Gastrocnemius medialis (tissue), 4 donors: ENCODE data around the gene WASL. TPM values are rescaled to one million over a fixed set of nuclear protein-coding genes. Genes with fewer than 3 reads are reported as not detected.

Experiments used
- ATAC-seq, 2 donors: fragments of 150-250 bp; one replicate each; pipeline ENCODE4 v1.9.1; 2016
- DNase-seq, 2 donors: peaks; one replicate each; pipeline ENCODE4 v3.0.0-alpha.2; 2019
- H3K27ac ChIP-seq, 4 donors: fragments of 200-600 bp; sonication (generic); 1 replicate in 1 of 4; 2 replicates in 3 of 4; pipeline ENCODE4 v1.5.1; 2016 to 2018; ENCODE audit warnings: mild to moderate bottlenecking in 2 of 4, moderate library complexity in 1 of 4
- H3K27me3 ChIP-seq, 3 donors: fragments of 200-600 bp; sonication (generic) in 2 of 3; 1 replicate in 1 of 3; 2 replicates in 2 of 3; pipeline versions ENCODE4 v1.5.1 to v1.6.0; 2016 to 2019; ENCODE audit warnings: mild to moderate bottlenecking in 1 of 3, moderate library complexity in 1 of 3
- H3K36me3 ChIP-seq, 2 donors: fragments of 200-600 bp; sonication (generic) in 1 of 2; one replicate each; pipeline ENCODE4 v1.5.1; 2017 to 2018
- H3K4me1 ChIP-seq, 2 donors: fragments of 200-600 bp; sonication (generic) in 1 of 2; one replicate each; pipeline ENCODE4 v1.5.1; 2016 to 2017; ENCODE audit warnings: mild to moderate bottlenecking in 2 of 2
- H3K4me3 ChIP-seq, 4 donors: fragments of 200-600 bp; sonication (generic) in 3 of 4; 1 replicate in 1 of 4; 2 replicates in 3 of 4; pipeline ENCODE4 v1.5.1; 2016 to 2019; ENCODE audit warnings: mild to moderate bottlenecking in 2 of 4
- H3K9me3 ChIP-seq, 3 donors: fragments of 200-600 bp; sonication (generic) in 2 of 3; 1 replicate in 1 of 3; 2 replicates in 2 of 3; pipeline ENCODE4 v1.5.1; 2016 to 2019
- CTCF ChIP-seq, 5 experiments: fragments of 450-650 bp in 3 of 5; fragments of 200-600 bp in 2 of 5; sonication (generic) in 2 of 5; IDR thresholded peaks in 4 of 5; conservative IDR thresholded peaks in 1 of 5; 1 replicate in 4 of 5; 2 replicates in 1 of 5; pipeline ENCODE4 v1.5.1; 2016 to 2019; ENCODE audit warnings: antibody characterized with exemption in 5 of 5, mild to moderate bottlenecking in 3 of 5, moderate library complexity in 3 of 5
- POLR2A ChIP-seq, 2 donors: fragments of 450-650 bp; IDR thresholded peaks; one replicate each; pipeline ENCODE4 v1.6.1; 2017; ENCODE audit warnings: antibody characterized with exemption in 2 of 2, mild to moderate bottlenecking in 2 of 2, moderate library complexity in 2 of 2
- in situ Hi-C, 4 donors: fragments of 200-750 bp; cut with MboI; loops; one replicate each; pipeline versions ENCODE4 v1.15.0 to v1.8.0; 2017; ENCODE audit warnings: low sequenced_read_pairs in 4 of 4
- intact Hi-C: fragments of 100-400 bp; cut with DNase I; formaldehyde crosslinking; loops from one replicate; pipeline ENCODE4 v1.15.1; 2023; ENCODE audit warnings: low total_unique reads
- total RNA-seq, 4 donors: library from RNA; depleted of rRNA; stranded (reverse); fragments of >200 nt; gene quantifications; one replicate each; pipeline versions ENCODE4 v1.1.0 to v1.2.3, GENCODE V29; 2016

WASL gene
- total RNA-seq, 4 donors from 2014 or later = 29.0 to 40.4 (median 33.0) TPM

GRCh38 chr7:123774496-123774895 lies 25.7 kb upstream of the WASL start:
- no peak for ATAC-seq
- H3K27me3 ChIP-seq = no peaks in the 10 kb centered on the region
- intact Hi-C loops (no loop called here), in situ Hi-C loops (no loop called here)
- TF ChIP-seq POLR2A (IDR thresholded peaks at IDR 0.05) (no peak), CTCF (IDR thresholded peaks at IDR 0.05 in 4 of 5, conservative IDR thresholded peaks at IDR 0.05 in 1 of 5) (no peak)
- no peaks in the 10 kb centered on the region for H3K4me1 ChIP-seq
- H3K4me3 ChIP-seq = no peak overlapping the region
- DNase-seq = no peak
- no peaks in the 10 kb centered on the region for H3K9me3 ChIP-seq
- no peaks in the 10 kb centered on the region for H3K36me3 ChIP-seq
- no peak overlapping the region for H3K27ac ChIP-seq

- H3K4me3 ChIP-seq = no peak overlapping the region
- no peak for DNase-seq
- ATAC-seq = no peak
- H3K27me3 ChIP-seq = no peaks in the 10 kb centered on the region
- no peaks in the 10 kb centered on the region for H3K9me3 ChIP-seq
- no peaks in the 10 kb centered on the region for H3K4me1 ChIP-seq
- no peaks in the 10 kb centered on the region for H3K36me3 ChIP-seq
- in situ Hi-C loops = no loop called here
- TF ChIP-seq CTCF (IDR thresholded peaks at IDR 0.05 in 4 of 5, conservative IDR thresholded peaks at IDR 0.05 in 1 of 5) (no peak), POLR2A (IDR thresholded peaks at IDR 0.05) (no peak)
- intact Hi-C loops = no loop called here
- H3K27ac ChIP-seq = no peak overlapping the region
These were observed 24.7 kb upstream of the WASL start for GRCh38 chr7:123773481-123773880.

GRCh38 chr7:123772652-123773051 lies 23.8 kb upstream of the WASL start:
- Histone ChIP-seq H3K4me1 (no peaks in the 10 kb centered on the region), H3K9me3 (no peaks in the 10 kb centered on the region), H3K36me3 (no peaks in the 10 kb centered on the region), H3K27ac (no peak overlapping the region), H3K4me3 (no peak overlapping the region), H3K27me3 (no peaks in the 10 kb centered on the region)
- in situ Hi-C loops = no loop called here
- no peak for ATAC-seq
- intact Hi-C loops = no loop called here
- TF ChIP-seq POLR2A (IDR thresholded peaks at IDR 0.05) (no peak), CTCF (IDR thresholded peaks at IDR 0.05 in 4 of 5, conservative IDR thresholded peaks at IDR 0.05 in 1 of 5) (no peak)
- DNase-seq = no peak

GRCh38 chr7:123771846-123772245 lies 23.0 kb upstream of the WASL start:
- ATAC-seq (no peak), DNase-seq (no peak)
- in situ Hi-C loops = no loop called here
- Histone ChIP-seq H3K4me1 (no peaks in the 10 kb centered on the region), H3K27me3 (no peaks in the 10 kb centered on the region), H3K9me3 (no peaks in the 10 kb centered on the region), H3K4me3 (no peak overlapping the region), H3K27ac (no peak overlapping the region), H3K36me3 (no peaks in the 10 kb centered on the region)
- intact Hi-C loops = no loop called here
- no peak for TF ChIP-seq CTCF (IDR thresholded peaks at IDR 0.05 in 4 of 5, conservative IDR thresholded peaks at IDR 0.05 in 1 of 5)
- no peak for TF ChIP-seq POLR2A (IDR thresholded peaks at IDR 0.05)

- Histone ChIP-seq H3K27ac (no peak overlapping the region), H3K4me3 (no peak overlapping the region), H3K27me3 (no peaks in the 10 kb centered on the region), H3K9me3 (no peaks in the 10 kb centered on the region), H3K4me1 (no peaks in the 10 kb centered on the region), H3K36me3 (no peaks in the 10 kb centered on the region)
- ATAC-seq (no peak), DNase-seq (no peak)
- intact Hi-C loops (no loop called here), in situ Hi-C loops (no loop called here)
- TF ChIP-seq POLR2A (IDR thresholded peaks at IDR 0.05) = no peak
- TF ChIP-seq CTCF (IDR thresholded peaks at IDR 0.05 in 4 of 5, conservative IDR thresholded peaks at IDR 0.05 in 1 of 5) = no peak
These were observed 22.5 kb upstream of the WASL start for GRCh38 chr7:123771256-123771655.
